ENCODE results near the gene VNN1.
A peak's percentile ranks its signal among the peaks of the same experiment; 100 is the strongest.

The VNN1 gene

GRCh38 chr6:132728616-132729015 lies 14.8 kb upstream of the VNN1 start:
- in situ Hi-C loops (cut with MboI; ENCODE audit: low sequenced_read_pairs, unreplicated experiment), result no loop called here
- peak; percentile 11 for TF ChIP-seq CTCF (IDR thresholded peaks at IDR 0.05; ENCODE audit: borderline replicate concordance, control extremely low read depth, extremely low read depth, insufficient read depth, missing control alignments)
- DNase-seq (ENCODE audit: low spot score), result no peak

- in situ Hi-C loops (cut with MboI; ENCODE audit: low sequenced_read_pairs, unreplicated experiment), result no loop called here
- DNase-seq (ENCODE audit: low spot score), result no peak
- TF ChIP-seq CTCF (IDR thresholded peaks at IDR 0.05; ENCODE audit: borderline replicate concordance, control extremely low read depth, extremely low read depth, insufficient read depth, missing control alignments), result no peak
These were observed 12.7 kb upstream of the VNN1 start for GRCh38 chr6:132726608-132726975.

- no peak for DNase-seq (ENCODE audit: low spot score)
- in situ Hi-C loops (cut with MboI; ENCODE audit: low sequenced_read_pairs, unreplicated experiment), result no loop called here
- no peak for TF ChIP-seq CTCF (IDR thresholded peaks at IDR 0.05; ENCODE audit: borderline replicate concordance, control extremely low read depth, extremely low read depth, insufficient read depth, missing control alignments)
These were observed 12.2 kb upstream of the VNN1 start for GRCh38 chr6:132725947-132726607.

- DNase-seq (ENCODE audit: low spot score), result no peak
- in situ Hi-C loops (cut with MboI; ENCODE audit: low sequenced_read_pairs, unreplicated experiment), result no loop called here
- no peak for TF ChIP-seq CTCF (IDR thresholded peaks at IDR 0.05; ENCODE audit: borderline replicate concordance, control extremely low read depth, extremely low read depth, insufficient read depth, missing control alignments)
These were observed 11.6 kb upstream of the VNN1 start for GRCh38 chr6:132725471-132725870.

- no peak for TF ChIP-seq CTCF (IDR thresholded peaks at IDR 0.05; ENCODE audit: borderline replicate concordance, control extremely low read depth, extremely low read depth, insufficient read depth, missing control alignments)
- DNase-seq (ENCODE audit: low spot score), result no peak
- in situ Hi-C loops (cut with MboI; ENCODE audit: low sequenced_read_pairs, unreplicated experiment), result no loop called here
These were observed 6.0 kb upstream of the VNN1 start for GRCh38 chr6:132719736-132720448.

GRCh38 chr6:132715881-132716637 lies 2.2 kb upstream of the VNN1 start:
- no peak for TF ChIP-seq CTCF (IDR thresholded peaks at IDR 0.05; ENCODE audit: borderline replicate concordance, control extremely low read depth, extremely low read depth, insufficient read depth, missing control alignments)
- DNase-seq (ENCODE audit: low spot score), result no peak
- in situ Hi-C loops (cut with MboI; ENCODE audit: low sequenced_read_pairs, unreplicated experiment), result no loop called here

Data from GM13976 (cell line).